ENCODE measurements around the gene SEC14L2.
"Not testable (repeated sequence)": the region's sequence is repeated elsewhere in the genome, so short reads cannot be mapped to it uniquely, and the experiment has no call there.

Gene SEC14L2

GRCh38 chr22:30444632-30445437 lies 48.0 kb downstream of the SEC14L2 start:
- Histone ChIP-seq H3K4me2 (ENCODE audit: low read length) (peak overlapping the region; percentile 46), H3K14ac (ENCODE audit: low read length) (no peak overlapping the region), H3K27ac (ENCODE audit: low read depth, low read length) (no peak overlapping the region), H3K79me2 (ENCODE audit: control insufficient read depth, insufficient read depth, low read length, poor library complexity) (no peaks in the 10 kb centered on the region), H4K8ac (ENCODE audit: low read depth, low read length) (peak overlapping the region; percentile 74), H3K18ac (ENCODE audit: low read length) (no peak overlapping the region), H3K27me3 (ENCODE audit: insufficient read depth, low read length) (no peaks in the 10 kb centered on the region), H3K4me1 (ENCODE audit: control insufficient read depth in 1 of 2, insufficient read depth in 2 of 2, low read length in 2 of 2) (peaks cover 2 to 4% of the 10 kb centered on the region in 2 experiments), H3K36me3 (ENCODE audit: control insufficient read depth in 1 of 2, insufficient read depth in 2 of 2, low read length in 2 of 2) (no peaks in the 10 kb centered on the region), H3K9ac (ENCODE audit: low read length) (no peak overlapping the region), H2BK5ac (ENCODE audit: low read depth, low read length, poor library complexity) (no peak overlapping the region), H2AFZ (ENCODE audit: insufficient read depth, low read length, poor library complexity) (peak overlapping the region; percentile 71), H4K12ac (ENCODE audit: low read depth, low read length) (peak overlapping the region; percentile 62), H2BK12ac (ENCODE audit: low read length) (no peak overlapping the region), H3K23ac (ENCODE audit: low read length) (no peak overlapping the region), H3K4ac (ENCODE audit: low read depth, low read length) (no peak overlapping the region), H3K79me1 (ENCODE audit: low read length) (no peaks in the 10 kb centered on the region), H3K4me3 (ENCODE audit: low read depth, low read length) (no peak overlapping the region), H4K91ac (ENCODE audit: low read depth, low read length) (no peak overlapping the region), H2AK5ac (ENCODE audit: low read length) (no peak overlapping the region), H2BK120ac (ENCODE audit: insufficient read depth, low read length, poor library complexity) (no peak overlapping the region), H3K9me3 (ENCODE audit: insufficient read depth, low read depth, low read length) (peaks cover 4% of the 10 kb centered on the region)
- peak; percentile 29 to 70 for DNase-seq
- no CpG with 5 or more reads among the region's 11 CpGs for WGBS (ENCODE audit: extremely low coverage, insufficient coverage, insufficient read length)

GRCh38 chr22:30445438-30446145 lies 48.8 kb downstream of the SEC14L2 start:
- H2BK120ac ChIP-seq (ENCODE audit: insufficient read depth, low read length, poor library complexity): no peak overlapping the region

GRCh38 chr22:30447656-30448055 lies 50.8 kb downstream of the SEC14L2 start:
- DNase-seq: no peak
- Histone ChIP-seq H3K4me1 (ENCODE audit: control insufficient read depth in 1 of 2, insufficient read depth in 2 of 2, low read length in 2 of 2) (peaks cover 2 to 4% of the 10 kb centered on the region in 2 experiments), H3K36me3 (ENCODE audit: control insufficient read depth in 1 of 2, insufficient read depth in 2 of 2, low read length in 2 of 2) (no peaks in the 10 kb centered on the region), H2BK5ac (ENCODE audit: low read depth, low read length, poor library complexity) (no peak overlapping the region), H3K9ac (ENCODE audit: low read length) (no peak overlapping the region), H2AFZ (ENCODE audit: insufficient read depth, low read length, poor library complexity) (no peak overlapping the region), H3K18ac (ENCODE audit: low read length) (no peak overlapping the region), H3K9me3 (ENCODE audit: insufficient read depth, low read depth, low read length) (peaks cover 4% of the 10 kb centered on the region), H3K4me2 (ENCODE audit: low read length) (no peak overlapping the region), H2BK120ac (ENCODE audit: insufficient read depth, low read length, poor library complexity) (no peak overlapping the region), H3K79me2 (ENCODE audit: control insufficient read depth, insufficient read depth, low read length, poor library complexity) (no peaks in the 10 kb centered on the region), H4K8ac (ENCODE audit: low read depth, low read length) (no peak overlapping the region), H2AK5ac (ENCODE audit: low read length) (no peak overlapping the region), H3K4me3 (ENCODE audit: low read depth, low read length) (no peak overlapping the region), H3K23ac (ENCODE audit: low read length) (no peak overlapping the region), H4K12ac (ENCODE audit: low read depth, low read length) (no peak overlapping the region), H3K14ac (ENCODE audit: low read length) (no peak overlapping the region), H4K91ac (ENCODE audit: low read depth, low read length) (no peak overlapping the region), H3K27ac (ENCODE audit: low read depth, low read length) (no peak overlapping the region), H3K27me3 (ENCODE audit: insufficient read depth, low read length) (no peaks in the 10 kb centered on the region), H3K4ac (ENCODE audit: low read depth, low read length) (no peak overlapping the region), H3K79me1 (ENCODE audit: low read length) (no peaks in the 10 kb centered on the region), H2BK12ac (ENCODE audit: low read length) (no peak overlapping the region)
- no CpG with 5 or more reads among the region's 3 CpGs for whole genome bisulfite sequencing (ENCODE audit: extremely low coverage, insufficient coverage, insufficient read length)

More at GRCh38 chr22:30445438-30446145, 48.8 kb downstream of the SEC14L2 start:
- no CpG with 5 or more reads among the region's 5 CpGs for WGBS (ENCODE audit: extremely low coverage, insufficient coverage, insufficient read length)
- no peak for DNase-seq
- H3K14ac ChIP-seq (ENCODE audit: low read length): no peak overlapping the region
- H3K27ac ChIP-seq (ENCODE audit: low read depth, low read length): no peak overlapping the region
- H3K18ac ChIP-seq (ENCODE audit: low read length): no peak overlapping the region
- H3K4me2 ChIP-seq (ENCODE audit: low read length): no peak overlapping the region
- no peak overlapping the region for H2AK5ac ChIP-seq (ENCODE audit: low read length)
- no peak overlapping the region for H4K8ac ChIP-seq (ENCODE audit: low read depth, low read length)
- peak overlapping the region; percentile 35 for H2AFZ ChIP-seq (ENCODE audit: insufficient read depth, low read length, poor library complexity)
- H2BK5ac ChIP-seq (ENCODE audit: low read depth, low read length, poor library complexity): no peak overlapping the region
- no peaks in the 10 kb centered on the region for H3K27me3 ChIP-seq (ENCODE audit: insufficient read depth, low read length)
- H3K9ac ChIP-seq (ENCODE audit: low read length): peak overlapping the region; percentile 68
- no peak overlapping the region for H4K91ac ChIP-seq (ENCODE audit: low read depth, low read length)
- no peak overlapping the region for H3K23ac ChIP-seq (ENCODE audit: low read length)
- H2BK12ac ChIP-seq (ENCODE audit: low read length): no peak overlapping the region
- peaks cover 4% of the 10 kb centered on the region for H3K9me3 ChIP-seq (ENCODE audit: insufficient read depth, low read depth, low read length)
- no peak overlapping the region for H3K4ac ChIP-seq (ENCODE audit: low read depth, low read length)
- no peak overlapping the region for H3K4me3 ChIP-seq (ENCODE audit: low read depth, low read length)
- no peaks in the 10 kb centered on the region for H3K36me3 ChIP-seq (ENCODE audit: control insufficient read depth in 1 of 2, insufficient read depth in 2 of 2, low read length in 2 of 2)
- H3K4me1 ChIP-seq (ENCODE audit: control insufficient read depth in 1 of 2, insufficient read depth in 2 of 2, low read length in 2 of 2): peaks cover 2 to 4% of the 10 kb centered on the region in 2 experiments
- no peak overlapping the region for H4K12ac ChIP-seq (ENCODE audit: low read depth, low read length)
- no peaks in the 10 kb centered on the region for H3K79me2 ChIP-seq (ENCODE audit: control insufficient read depth, insufficient read depth, low read length, poor library complexity)
- no peaks in the 10 kb centered on the region for H3K79me1 ChIP-seq (ENCODE audit: low read length)

- not testable (repeated sequence) for H2BK120ac ChIP-seq (ENCODE audit: insufficient read depth, low read length, poor library complexity); H2BK5ac ChIP-seq (ENCODE audit: low read depth, low read length, poor library complexity); H3K79me2 ChIP-seq (ENCODE audit: control insufficient read depth, insufficient read depth, low read length, poor library complexity); H4K91ac ChIP-seq (ENCODE audit: low read depth, low read length); H3K9me3 ChIP-seq (ENCODE audit: insufficient read depth, low read depth, low read length); H3K4me2 ChIP-seq (ENCODE audit: low read length); H3K27ac ChIP-seq (ENCODE audit: low read depth, low read length); H3K14ac ChIP-seq (ENCODE audit: low read length); H3K79me1 ChIP-seq (ENCODE audit: low read length); DNase-seq; H3K4me1 ChIP-seq (ENCODE audit: control insufficient read depth in 1 of 2, insufficient read depth in 2 of 2, low read length in 2 of 2); H2BK12ac ChIP-seq (ENCODE audit: low read length); H3K18ac ChIP-seq (ENCODE audit: low read length); H3K23ac ChIP-seq (ENCODE audit: low read length); H4K8ac ChIP-seq (ENCODE audit: low read depth, low read length); H4K12ac ChIP-seq (ENCODE audit: low read depth, low read length); H2AFZ ChIP-seq (ENCODE audit: insufficient read depth, low read length, poor library complexity); H2AK5ac ChIP-seq (ENCODE audit: low read length); H3K4ac ChIP-seq (ENCODE audit: low read depth, low read length); H3K4me3 ChIP-seq (ENCODE audit: low read depth, low read length); H3K36me3 ChIP-seq (ENCODE audit: control insufficient read depth in 1 of 2, insufficient read depth in 2 of 2, low read length in 2 of 2); H3K9ac ChIP-seq (ENCODE audit: low read length); H3K27me3 ChIP-seq (ENCODE audit: insufficient read depth, low read length)
- no CpG with 5 or more reads among the region's 9 CpGs for WGBS (ENCODE audit: extremely low coverage, insufficient coverage, insufficient read length)
Measured at GRCh38 chr22:30451488-30451887, 54.7 kb downstream of the SEC14L2 start.

Data from trophoblast cell (in vitro differentiated cells and primary cell).